HUES64 (cell line): ENCODE measurements around the gene RUFY4.

Experiments used
- H3K27ac ChIP-seq: 2 replicates; pipeline ENCODE4 v1.7.0; 2013; ENCODE audit warnings: low read depth, low read length, inconsistent platforms
- H3K27me3 ChIP-seq: 2 replicates; pipeline ENCODE4 v1.6.1; 2013; ENCODE audit warnings: mild to moderate bottlenecking, low read length; ENCODE audit not compliant: insufficient read depth
- H3K36me3 ChIP-seq: 2 replicates; pipeline ENCODE4 v1.6.1; 2013; ENCODE audit warnings: mild to moderate bottlenecking, low read length; ENCODE audit not compliant: insufficient read depth
- H3K4me1 ChIP-seq: 2 replicates; pipeline ENCODE4 v1.6.1; 2013; ENCODE audit warnings: mild to moderate bottlenecking, low read length, moderate library complexity; ENCODE audit not compliant: insufficient read depth
- H3K4me3 ChIP-seq: 2 replicates; pipeline ENCODE4 v1.5.1; 2013; ENCODE audit warnings: mild to moderate bottlenecking, low read length, moderate library complexity
- H3K9ac ChIP-seq: 2 replicates; pipeline ENCODE4 v1.6.1; 2013; ENCODE audit warnings: mild to moderate bottlenecking, low read depth, low read length
- H3K9me3 ChIP-seq: 2 replicates; pipeline ENCODE4 v1.6.1; 2013; ENCODE audit warnings: low read depth, low read length; ENCODE audit not compliant: insufficient read depth
- WGBS: fragments of 150-250, 120-280 bp; methylation state at CpG from one replicate; pipeline ENCODE4 v1.1.7; 2013; ENCODE audit warnings: missing lambda C conversion rate; 5-methylcytosine and 5-hydroxymethylcytosine counted together

The RUFY4 gene

DNA sequence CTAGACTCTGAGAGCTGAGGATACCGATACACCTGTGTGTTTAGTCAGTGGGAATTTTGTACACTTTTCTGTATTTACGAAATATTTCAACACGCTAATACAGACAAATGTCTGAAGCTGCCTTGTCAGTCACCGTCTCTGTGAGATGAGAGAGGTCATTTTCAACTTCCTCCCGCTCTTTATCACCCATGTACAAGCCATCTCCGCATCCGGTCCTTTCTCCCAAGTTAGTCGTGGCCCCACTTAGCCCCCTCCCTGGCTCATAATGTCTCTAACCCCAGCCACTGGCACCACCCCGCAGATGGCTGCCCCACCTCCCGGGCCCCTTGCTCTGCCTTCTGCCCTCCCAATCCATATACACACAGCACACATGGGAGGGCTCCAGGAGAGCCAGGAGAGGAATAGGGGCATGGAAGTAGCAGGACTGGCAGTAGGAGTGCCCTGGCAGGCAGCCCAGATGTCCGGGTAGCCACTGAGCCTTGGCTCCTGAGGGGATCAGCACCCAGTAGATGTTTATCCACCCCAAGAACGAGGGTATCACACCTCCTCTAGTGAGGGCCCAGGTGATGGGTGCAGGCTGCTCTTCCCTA is 2.0 kb upstream of the RUFY4 start:
- Histone ChIP-seq H3K27ac (no peak overlapping the region), H3K9me3 (no peaks in the 10 kb centered on the region), H3K4me1 (no peaks in the 10 kb centered on the region), H3K9ac (no peak overlapping the region), H3K36me3 (no peaks in the 10 kb centered on the region), H3K4me3 (no peak overlapping the region), H3K27me3 (peaks cover 13% of the 10 kb centered on the region)
- WGBS: 83% methylated on average over 12 of the region's 12 CpGs

DNA sequence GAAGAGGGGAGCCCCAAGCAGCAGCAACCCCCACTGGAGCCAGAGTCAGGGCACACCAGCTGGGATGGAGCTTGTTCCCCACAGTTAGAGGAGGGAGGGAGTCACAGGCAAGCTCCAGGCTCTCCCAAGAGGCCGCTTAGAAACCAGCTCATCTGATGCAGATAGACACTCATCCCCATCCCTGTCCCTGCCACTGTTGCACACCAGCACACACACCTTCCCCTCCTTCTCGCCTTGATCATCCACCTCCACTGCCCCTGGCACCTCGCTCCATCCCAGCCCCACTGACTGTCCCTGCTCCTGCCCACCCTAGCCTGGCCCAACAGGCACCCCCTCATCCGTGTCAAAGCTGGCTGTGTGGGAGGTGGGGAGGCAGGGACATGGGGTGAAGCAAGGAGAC is 1.5 kb upstream of the RUFY4 start:
- Histone ChIP-seq H3K27ac (no peak overlapping the region), H3K36me3 (no peaks in the 10 kb centered on the region), H3K9ac (no peak overlapping the region), H3K27me3 (peaks cover 13% of the 10 kb centered on the region), H3K9me3 (no peaks in the 10 kb centered on the region), H3K4me3 (no peak overlapping the region), H3K4me1 (no peaks in the 10 kb centered on the region)
- 74% methylated on average over 4 of the region's 4 CpGs for WGBS

DNA sequence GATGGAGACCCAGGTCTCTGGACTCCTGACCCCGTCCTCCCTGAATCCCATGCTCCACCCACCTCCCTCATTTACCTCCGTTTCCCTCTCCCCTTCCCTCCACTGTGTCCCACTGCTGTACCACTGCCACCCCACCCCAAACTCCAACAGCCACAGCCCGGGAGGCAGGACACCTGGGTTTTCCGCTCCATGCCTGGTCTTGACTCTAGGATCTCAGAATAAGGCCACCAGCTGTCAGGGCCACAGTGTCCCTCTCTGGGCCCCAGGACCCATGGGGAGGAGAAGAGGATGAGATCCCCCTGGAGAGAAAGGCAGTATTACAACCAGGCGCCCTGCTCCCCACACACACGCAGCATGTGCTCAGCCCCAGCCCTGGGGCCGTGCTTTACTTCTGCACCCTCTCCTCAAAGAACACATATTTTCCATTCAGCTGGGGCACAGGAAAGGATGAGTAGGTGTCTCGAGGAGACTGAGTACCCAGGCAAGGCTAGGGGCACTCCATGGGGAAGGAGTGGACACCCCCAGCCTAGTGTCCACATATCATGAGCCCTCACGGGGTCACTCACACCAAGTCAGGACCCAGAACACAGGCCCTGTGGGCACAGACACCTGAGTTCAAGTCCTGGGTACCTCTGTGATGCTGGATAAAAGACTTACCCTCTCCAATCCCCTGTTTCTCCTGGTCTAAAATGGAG is 700 bp downstream of the RUFY4 start:
- 80% methylated on average over 9 of the region's 9 CpGs for WGBS

DNA sequence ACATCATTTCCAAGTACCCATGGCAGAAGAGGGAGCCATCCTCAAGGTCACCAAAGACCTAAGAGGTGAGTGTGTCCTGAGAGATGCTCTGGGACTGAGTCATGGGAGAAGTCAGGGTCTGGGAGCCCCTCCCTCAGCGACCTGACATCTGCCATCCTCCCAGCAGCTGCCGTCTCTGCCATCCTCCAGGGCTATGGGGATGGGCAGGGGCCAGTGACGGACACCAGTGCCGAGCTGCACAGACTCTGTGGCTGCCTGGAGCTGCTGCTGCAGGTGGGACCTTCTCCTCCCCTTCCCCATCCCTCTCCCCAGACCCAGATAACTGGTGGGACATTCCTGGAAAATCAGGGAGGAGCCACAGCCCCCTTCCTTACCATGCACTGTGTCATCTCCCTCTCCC is 1.5 kb downstream of the RUFY4 start:
- H3K4me1 ChIP-seq: no peaks in the 10 kb centered on the region
- 71% methylated on average over 4 of the region's 4 CpGs for WGBS
- H3K9me3 ChIP-seq: no peaks in the 10 kb centered on the region
- no peaks in the 10 kb centered on the region for H3K36me3 ChIP-seq
- no peak overlapping the region for H3K9ac ChIP-seq
- peaks cover 13% of the 10 kb centered on the region for H3K27me3 ChIP-seq
- H3K4me3 ChIP-seq: no peak overlapping the region
- no peak overlapping the region for H3K27ac ChIP-seq

More for the DNA sequence above, 700 bp downstream of the RUFY4 start:
- Histone ChIP-seq H3K27ac (no peak overlapping the region), H3K4me1 (no peaks in the 10 kb centered on the region), H3K9me3 (no peaks in the 10 kb centered on the region), H3K27me3 (peaks cover 13% of the 10 kb centered on the region), H3K36me3 (no peaks in the 10 kb centered on the region), H3K9ac (no peak overlapping the region), H3K4me3 (no peak overlapping the region)

DNA sequence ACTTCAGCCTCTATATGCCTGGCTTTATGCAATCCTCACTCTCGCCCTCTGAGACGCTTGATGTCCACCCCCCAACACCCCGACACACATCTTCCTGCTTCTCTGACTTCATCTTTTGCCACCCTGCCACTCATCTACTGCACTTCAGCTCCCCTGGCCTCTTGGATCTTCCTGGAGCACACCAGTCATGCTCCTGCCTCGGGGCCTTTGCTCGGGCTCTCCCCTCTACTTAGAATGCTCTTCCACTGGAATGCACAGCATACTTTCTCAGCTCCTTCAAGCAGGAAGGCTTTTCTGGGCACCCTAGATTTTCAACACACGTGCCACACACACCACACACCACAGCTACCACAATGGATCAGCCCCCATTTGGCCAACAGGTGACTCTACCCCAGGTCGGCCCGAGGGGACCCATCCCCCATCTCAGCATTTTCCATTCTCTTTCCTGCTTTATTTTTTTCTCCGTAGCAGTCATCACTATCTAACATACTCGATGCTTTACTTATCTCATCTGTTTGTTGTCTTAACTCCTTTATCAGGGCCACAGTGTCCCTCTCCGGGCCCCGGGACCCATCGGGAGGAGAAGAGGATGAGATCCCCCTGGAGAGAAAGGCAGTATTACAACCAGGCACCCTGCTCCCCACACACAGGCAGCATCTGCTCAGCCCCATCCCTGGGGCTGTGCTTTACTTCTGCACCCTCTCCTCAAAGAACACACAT is 2.3 kb downstream of the RUFY4 start:
- Histone ChIP-seq H3K9me3 (no peaks in the 10 kb centered on the region), H3K27ac (no peak overlapping the region), H3K4me3 (no peak overlapping the region), H3K9ac (no peak overlapping the region), H3K27me3 (peaks cover 13% of the 10 kb centered on the region), H3K36me3 (no peaks in the 10 kb centered on the region), H3K4me1 (no peaks in the 10 kb centered on the region)
- WGBS: 87% methylated on average over 13 of the region's 13 CpGs

DNA sequence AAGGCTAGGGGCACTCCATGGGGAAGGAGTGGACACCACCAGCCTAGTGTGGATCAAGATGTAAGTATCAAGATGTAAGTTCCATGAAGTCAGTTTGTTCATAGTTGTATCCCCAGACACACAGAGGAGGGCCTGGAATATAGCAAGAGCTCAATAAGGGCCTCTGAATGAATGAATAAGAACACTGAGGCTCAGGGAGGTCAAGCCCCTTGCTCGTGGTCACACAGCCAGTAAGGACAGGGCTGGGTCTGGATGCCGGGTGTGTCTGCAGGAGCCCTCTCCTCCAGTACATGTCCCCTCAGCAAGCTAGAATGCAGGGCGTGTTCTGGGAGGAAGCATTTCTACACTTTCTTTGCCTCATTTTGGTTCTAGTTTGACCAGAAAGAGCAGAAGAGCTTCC is 2.9 kb downstream of the RUFY4 start:
- WGBS: 90% methylated on average over 3 of the region's 3 CpGs
- Histone ChIP-seq H3K27me3 (peaks cover 13% of the 10 kb centered on the region), H3K4me3 (no peak overlapping the region)

DNA sequence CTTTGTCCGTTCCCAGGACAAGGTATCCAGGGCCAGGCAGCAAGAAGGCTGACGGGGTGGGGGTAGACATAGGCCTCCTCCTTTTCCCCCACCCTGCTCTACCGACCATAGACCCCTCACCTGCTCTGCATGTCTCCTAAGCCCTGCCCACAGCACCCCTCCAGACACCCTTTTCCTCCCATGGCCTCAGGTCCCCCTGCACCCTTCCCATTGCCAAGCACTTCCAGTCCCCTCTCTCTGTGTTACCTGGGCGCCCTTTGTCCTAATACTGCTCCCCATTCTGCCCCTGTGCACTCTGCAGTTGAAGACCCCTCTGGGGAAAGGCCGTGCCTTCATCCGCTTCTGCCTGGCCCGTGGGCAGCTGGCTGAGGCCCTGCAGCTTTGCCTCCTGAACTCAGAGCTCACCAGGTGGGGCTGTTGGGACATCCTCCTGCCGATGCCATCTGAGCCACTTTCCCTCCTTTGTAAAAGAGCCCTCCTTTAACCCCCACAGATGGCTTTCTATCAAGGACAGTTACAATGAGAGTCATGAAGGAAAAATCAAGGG is 3.5 kb downstream of the RUFY4 start:
- Histone ChIP-seq H3K27me3 (peaks cover 9% of the 10 kb centered on the region), H3K4me3 (no peak overlapping the region), H3K27ac (no peak overlapping the region), H3K9me3 (no peaks in the 10 kb centered on the region), H3K36me3 (no peaks in the 10 kb centered on the region), H3K4me1 (no peaks in the 10 kb centered on the region), H3K9ac (no peak overlapping the region)
- WGBS: 90% methylated on average over 8 of the region's 8 CpGs

More for the DNA sequence above, 2.9 kb downstream of the RUFY4 start:
- no peaks in the 10 kb centered on the region for H3K4me1 ChIP-seq
- no peaks in the 10 kb centered on the region for H3K9me3 ChIP-seq
- no peaks in the 10 kb centered on the region for H3K36me3 ChIP-seq
- no peak overlapping the region for H3K9ac ChIP-seq
- no peak overlapping the region for H3K27ac ChIP-seq

DNA sequence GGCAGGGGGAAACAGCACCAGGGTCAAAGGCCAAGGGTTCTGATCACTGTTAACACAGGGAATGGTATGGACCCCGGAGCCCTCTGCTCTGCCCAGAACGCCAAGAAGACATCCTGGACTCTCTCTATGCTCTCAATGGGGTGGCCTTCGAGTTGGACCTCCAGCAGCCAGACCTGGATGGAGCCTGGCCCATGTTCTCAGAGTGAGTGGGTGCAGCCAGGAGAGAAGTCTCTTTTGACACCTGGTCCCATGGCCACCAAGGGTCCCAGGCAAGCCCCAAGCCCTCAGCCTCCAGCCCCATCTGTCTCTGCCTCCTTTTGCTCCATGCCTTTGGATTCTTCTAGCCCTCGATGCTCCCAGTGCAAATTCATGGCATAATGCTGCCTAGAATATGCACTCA is 4.1 kb downstream of the RUFY4 start:
- H3K36me3 ChIP-seq: no peaks in the 10 kb centered on the region
- H3K4me3 ChIP-seq: no peak overlapping the region
- no peaks in the 10 kb centered on the region for H3K9me3 ChIP-seq
- H3K9ac ChIP-seq: no peak overlapping the region
- H3K4me1 ChIP-seq: no peaks in the 10 kb centered on the region
- peaks cover 5% of the 10 kb centered on the region for H3K27me3 ChIP-seq
- no peak overlapping the region for H3K27ac ChIP-seq
- WGBS: 91% methylated on average over 4 of the region's 4 CpGs

DNA sequence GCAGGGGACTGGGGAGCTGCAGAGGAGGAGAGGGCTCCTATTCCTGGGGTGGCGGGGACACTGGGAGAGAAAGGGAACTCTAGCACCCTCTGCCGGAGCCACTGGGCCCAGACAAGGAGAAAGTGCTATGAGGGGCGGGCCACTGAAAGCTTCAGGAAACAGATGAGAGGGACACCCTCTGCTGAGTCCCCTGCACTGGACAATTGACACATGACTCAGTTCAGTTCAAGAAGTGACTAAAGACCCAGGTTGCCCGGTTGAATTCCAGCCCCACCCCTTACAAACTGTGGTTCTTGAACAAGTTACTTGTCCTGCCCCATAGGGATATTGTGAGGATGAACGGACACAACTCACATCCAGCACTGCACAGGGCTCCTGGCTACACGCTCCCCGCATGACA is 5.0 kb downstream of the RUFY4 start:
- Histone ChIP-seq H3K9me3 (no peaks in the 10 kb centered on the region), H3K4me1 (no peaks in the 10 kb centered on the region), H3K27me3 (no peaks in the 10 kb centered on the region), H3K4me3 (no peak overlapping the region), H3K27ac (no peak overlapping the region), H3K36me3 (no peaks in the 10 kb centered on the region), H3K9ac (no peak overlapping the region)
- WGBS: 57% methylated on average over 7 of the region's 7 CpGs

DNA sequence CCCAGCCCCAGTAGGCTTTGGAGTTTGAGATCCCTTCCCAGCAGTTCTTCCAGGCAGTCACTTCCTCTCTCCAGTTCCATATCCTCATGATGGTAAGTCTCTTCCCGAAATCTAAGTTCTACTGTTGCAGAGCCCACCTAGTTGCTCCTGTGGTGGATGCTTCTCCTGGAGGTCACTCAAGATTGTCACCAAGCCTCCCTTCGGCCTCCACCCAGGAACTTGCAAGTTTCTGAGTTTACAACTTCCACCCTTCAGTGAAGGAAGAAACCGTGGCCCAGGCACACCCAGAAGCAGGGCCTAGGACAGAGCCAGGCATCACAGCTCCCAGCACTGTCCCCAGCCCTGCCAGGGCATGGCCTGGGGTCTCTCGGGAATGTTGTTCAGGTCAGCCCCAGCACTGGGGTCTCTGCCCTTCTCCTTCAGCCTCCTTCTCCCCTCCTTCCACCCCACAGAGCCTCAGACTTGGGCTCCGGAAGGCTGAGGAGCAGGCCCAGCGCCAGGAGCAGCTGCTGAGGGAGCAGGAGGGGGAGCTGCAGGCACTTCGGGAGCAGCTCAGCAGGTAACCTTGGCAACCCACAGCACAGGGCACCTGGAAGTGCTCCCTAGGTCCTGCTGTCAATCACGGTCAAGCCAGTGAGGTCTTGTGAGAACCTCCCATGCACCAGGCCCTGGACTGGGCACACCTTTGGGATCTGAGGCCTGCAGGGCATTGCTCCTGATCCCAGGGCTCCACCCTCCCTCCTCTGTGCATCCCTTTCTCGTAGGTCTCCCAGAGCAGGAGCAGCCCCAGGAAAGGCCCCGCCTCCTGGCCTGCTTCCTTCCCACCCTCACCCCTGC is 7.1 kb downstream of the RUFY4 start:
- H3K4me1 ChIP-seq: no peaks in the 10 kb centered on the region
- 76% methylated on average over 10 of the region's 10 CpGs for WGBS
- H3K27ac ChIP-seq: no peak overlapping the region
- no peaks in the 10 kb centered on the region for H3K27me3 ChIP-seq
- no peak overlapping the region for H3K4me3 ChIP-seq
- no peak overlapping the region for H3K9ac ChIP-seq
- H3K36me3 ChIP-seq: no peaks in the 10 kb centered on the region
- H3K9me3 ChIP-seq: no peaks in the 10 kb centered on the region
